ENCODE results near the gene ACKR4. TPM values are rescaled to one million over a fixed set of nuclear protein-coding genes. Genes with fewer than 3 reads are reported as not detected.
A peak's percentile ranks its signal among the peaks of the same experiment; 100 is the strongest.
"Not testable (repeated sequence)": the region's sequence is repeated elsewhere in the genome, so short reads cannot be mapped to it uniquely, and the experiment has no call there.

Gene ACKR4
- polyA plus RNA-seq, 10 donors: 0.58 to 10.7 (median 1.6) TPM

DNA sequence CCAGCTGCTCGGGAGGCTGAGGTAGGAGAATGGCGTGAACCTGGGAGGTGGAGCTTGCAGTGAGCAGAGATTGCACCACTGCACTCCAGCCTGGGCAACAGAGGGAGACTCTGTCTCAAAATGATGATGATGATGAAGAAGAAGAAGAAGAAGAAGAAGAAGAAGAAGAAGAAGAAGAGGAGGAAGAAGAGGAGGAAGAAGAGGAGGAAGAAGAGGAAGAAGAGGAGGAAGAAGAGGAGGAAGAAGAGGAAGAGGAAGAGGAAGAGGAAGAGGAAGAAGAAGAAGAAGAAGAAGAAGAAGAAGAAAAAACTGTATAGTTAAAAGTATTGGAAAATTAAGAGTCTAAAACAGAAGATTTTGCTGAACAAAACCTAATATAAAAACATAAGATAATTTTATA, 44.4 kb downstream of the ACKR4 start:
- DNase-seq: not testable (repeated sequence)

DNA sequence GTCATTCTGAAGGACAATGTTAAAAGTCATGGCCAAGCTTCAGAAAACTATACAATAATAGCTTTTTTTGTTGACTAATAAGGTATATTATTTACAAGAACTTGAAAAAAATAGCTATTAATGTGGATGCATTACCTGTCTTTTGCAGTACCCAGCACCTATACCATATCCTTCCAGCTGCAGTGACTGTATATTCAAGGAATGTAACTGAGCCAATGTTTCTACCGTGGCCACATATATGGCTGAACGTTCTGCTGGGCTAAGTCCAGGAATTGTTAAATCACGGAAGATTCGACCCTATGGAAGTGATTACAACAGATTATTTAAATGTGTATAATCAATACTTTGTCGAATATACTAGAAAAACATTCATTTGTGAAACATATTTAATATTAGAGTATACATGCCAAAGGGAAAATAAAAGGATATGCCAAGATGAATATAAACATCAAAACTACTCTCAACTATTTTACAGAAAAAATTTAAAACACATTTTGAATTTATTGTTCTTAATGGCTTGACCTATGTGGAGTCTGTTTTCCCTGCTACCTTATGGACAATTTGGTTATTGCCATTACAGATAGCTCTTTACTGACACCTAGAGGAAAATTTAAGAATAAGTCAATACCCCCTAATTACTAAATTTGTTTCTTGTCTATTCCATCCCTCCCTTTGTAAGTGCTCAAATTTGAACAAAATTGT, 44.9 kb downstream of the ACKR4 start:
- DNase-seq: peak; percentile 53 to 71 (median 55)

DNA sequence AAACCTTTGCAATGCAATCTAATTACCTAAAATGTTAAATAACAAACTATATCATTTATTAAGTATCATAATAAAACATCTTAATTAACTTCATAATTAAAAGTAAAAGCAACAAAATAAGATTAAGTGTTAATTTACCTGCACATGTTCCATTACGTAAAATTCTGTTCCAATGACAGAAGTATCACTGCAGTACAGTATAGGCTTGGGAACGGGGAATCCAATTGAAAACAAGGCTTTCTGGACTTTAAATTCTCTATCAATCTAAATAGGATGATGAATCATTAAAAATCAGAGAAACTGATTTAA, 45.4 kb downstream of the ACKR4 start:
- no peak for DNase-seq

DNA sequence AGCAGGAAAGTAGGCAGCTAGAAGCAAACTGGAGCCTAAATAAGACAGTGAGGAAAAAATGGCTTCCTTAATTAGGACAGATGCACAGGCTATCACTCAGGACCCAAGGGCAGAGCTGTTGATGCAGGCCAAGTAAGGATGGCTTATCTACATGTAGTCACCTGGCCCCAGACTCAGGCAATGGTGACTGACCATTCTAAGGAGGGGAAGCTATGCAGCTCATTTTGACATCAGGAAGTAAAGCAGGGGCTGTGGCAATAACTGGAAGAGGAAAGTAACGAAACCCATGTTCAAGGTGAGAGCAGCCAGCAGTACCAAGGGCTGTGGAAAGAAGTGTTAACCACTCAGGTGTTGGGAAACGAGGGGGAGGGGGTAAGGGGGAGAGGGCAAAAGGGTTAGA, 46.3 kb downstream of the ACKR4 start:
- no peak for DNase-seq

DNA sequence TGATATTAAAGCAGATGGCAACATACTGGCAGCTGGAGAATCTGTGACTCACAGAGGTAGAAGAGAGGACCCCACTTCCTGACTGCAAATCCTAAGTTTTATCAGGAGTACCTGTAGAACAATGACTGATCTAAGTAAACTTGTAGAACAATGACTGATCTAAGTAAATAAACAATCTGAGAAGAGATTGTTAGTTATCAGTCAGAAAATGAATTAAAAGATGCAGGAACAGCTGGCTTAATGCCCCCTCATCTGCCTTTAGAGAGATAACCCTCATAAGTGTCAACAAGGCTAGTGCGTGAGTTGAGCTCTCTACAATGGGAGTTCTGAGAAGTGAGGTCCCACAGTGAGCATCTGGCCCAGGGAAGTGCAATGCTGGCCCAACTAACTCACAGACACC, 48.0 kb downstream of the ACKR4 start:
- DNase-seq: no peak

DNA sequence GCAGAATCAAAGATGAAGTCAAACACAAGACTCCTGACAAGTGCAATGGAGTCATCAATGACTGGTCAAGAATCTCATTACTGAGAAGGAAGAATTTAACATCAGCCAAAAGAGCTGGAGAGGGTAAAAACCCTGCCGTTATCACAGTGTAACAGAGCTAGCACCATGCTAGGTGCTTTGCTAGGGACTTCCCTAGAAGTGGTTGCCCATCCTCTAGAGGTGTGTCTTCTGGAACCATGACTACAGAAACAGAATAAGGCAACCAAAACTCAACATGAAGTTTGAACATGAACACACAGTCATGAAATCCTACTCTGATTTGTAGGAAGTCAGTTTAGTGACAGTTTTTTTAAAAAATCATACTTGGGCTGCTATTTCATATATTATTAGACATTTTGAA, 53.1 kb downstream of the ACKR4 start:
- no peak for DNase-seq

Other genes starting within 250 kb of the ACKR4 start
- 10 to 100 TPM; 29.4 to 45.0 (median 38.1) TPM for gene DNAJC13, start 179.8 kb upstream of the ACKR4 start, polyA plus RNA-seq (ENCODE audit: insufficient read length in 10 of 10)
- gene ACAD11, start 62.5 kb downstream of the ACKR4 start, polyA plus RNA-seq (ENCODE audit: insufficient read length in 10 of 10): 10 to 100 TPM in 6 of 10 donors, 1 to 10 TPM in 4; 7.4 to 23.0 (median 10.7) TPM
- 10 to 100 TPM; 31.9 to 46.2 (median 37.4) TPM for gene UBA5, start 63.1 kb downstream of the ACKR4 start, polyA plus RNA-seq (ENCODE audit: insufficient read length in 10 of 10)
- gene NPHP3, start 125.1 kb downstream of the ACKR4 start, polyA plus RNA-seq (ENCODE audit: insufficient read length in 10 of 10): 10 to 100 TPM; 19.2 to 52.4 (median 32.0) TPM